OCI-LY3 (cell line): ENCODE results near the gene SPOP.

Source experiments
- H2AFZ ChIP-seq: fragments of 200-600, 300-600 bp; shearing (Covaris generic); 2 replicates; pipeline ENCODE4 v1.6.0; 2014; ENCODE audit warnings: antibody characterized with exemption, low read depth, low read length
- H3K27ac ChIP-seq: fragments of 200-600, 300-600 bp; sonication (generic); 2 replicates; pipeline ENCODE4 v1.5.1; 2014; ENCODE audit warnings: mild to moderate bottlenecking, low read length, moderate library complexity, mixed read lengths
- H3K27me3 ChIP-seq: fragments of 200-600, 300-600 bp; sonication (generic); 2 replicates; pipeline ENCODE4 v1.6.1; 2014; ENCODE audit warnings: low read depth, low read length, mixed read lengths
- H3K36me3 ChIP-seq: fragments of 200-600, 300-600 bp; sonication (generic); replicated peaks from 2 replicates; pipeline ENCODE3; 2014; ENCODE audit warnings: low read depth, low read length, mixed read lengths
- H3K4me1 ChIP-seq: fragments of 300-600, 200-600 bp; sonication (generic); 2 replicates; pipeline ENCODE4 v1.6.1; 2014; ENCODE audit warnings: low read length, mixed read lengths
- H3K4me2 ChIP-seq: fragments of 200-600, 300-600 bp; sonication (generic); 2 replicates; pipeline ENCODE4 v1.6.1; 2014; ENCODE audit warnings: low read length, mixed read lengths
- H3K4me3 ChIP-seq: fragments of 300-600, 200-600 bp; sonication (generic); 2 replicates; pipeline ENCODE4 v1.5.1; 2014; ENCODE audit warnings: antibody characterized with exemption, mild to moderate bottlenecking, low read length, moderate library complexity
- H3K79me2 ChIP-seq: fragments of 300-600, 200-600 bp; shearing (Covaris generic); 2 replicates; pipeline ENCODE4 v1.6.1; 2014; ENCODE audit warnings: mild to moderate bottlenecking, low read length, mixed read lengths
- H3K9ac ChIP-seq: fragments of 300-600, 200-600 bp; shearing (Covaris generic); 2 replicates; pipeline ENCODE4 v1.6.0; 2014; ENCODE audit warnings: mild to moderate bottlenecking, low read length, moderate library complexity
- H3K9me3 ChIP-seq: fragments of 200-600, 300-600 bp; shearing (Covaris generic); 2 replicates; pipeline ENCODE4 v1.6.1; 2014; ENCODE audit warnings: low read length, mixed read lengths; ENCODE audit not compliant: insufficient read depth
- H4K20me1 ChIP-seq: fragments of 200-600, 300-600 bp; sonication (generic); 2 replicates; pipeline ENCODE4 v1.6.1; 2016; ENCODE audit warnings: low read length, mixed read lengths; ENCODE audit not compliant: insufficient read depth
- CTCF ChIP-seq: fragments of 200-600, 300-600 bp; sonication (generic); IDR thresholded peaks from 2 replicates; pipeline ENCODE4 v1.5.1; 2014; ENCODE audit warnings: antibody characterized with exemption, low read length, low read depth
- EZH2phosphoT487 ChIP-seq: fragments of 200-600 bp; shearing (Covaris generic); IDR thresholded peaks from 2 replicates; pipeline ENCODE4 v1.6.1; 2018; ENCODE audit warnings: antibody characterized with exemption, mixed run types, low read depth

The SPOP gene

DNA sequence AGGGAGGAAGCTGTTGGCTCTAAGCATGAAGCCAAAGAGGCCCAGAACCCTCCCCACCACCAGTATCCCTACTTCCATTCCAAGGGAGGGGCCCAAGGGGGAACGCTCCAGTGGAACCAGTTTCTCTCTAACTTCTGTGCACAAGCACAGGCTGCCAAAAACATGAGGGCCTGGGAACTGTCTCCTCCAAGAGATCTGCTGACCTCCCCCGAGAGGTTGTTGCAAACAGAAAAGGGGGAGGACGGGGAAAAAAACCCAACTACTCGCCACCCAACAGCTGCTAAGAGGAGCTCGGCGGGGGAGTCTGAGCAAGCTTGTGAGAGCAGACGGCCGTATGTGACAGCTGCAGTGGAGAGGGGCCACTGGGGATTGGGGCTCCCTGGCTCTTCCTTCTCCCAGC is 45.5 kb upstream of the SPOP start:
- no peak overlapping the region for H3K4me3 ChIP-seq
- H3K27me3 ChIP-seq, result no peaks in the 10 kb centered on the region
- H3K9me3 ChIP-seq, result no peaks in the 10 kb centered on the region
- no peak overlapping the region for H3K9ac ChIP-seq
- H3K4me1 ChIP-seq, result no peaks in the 10 kb centered on the region
- H3K27ac ChIP-seq, result no peak overlapping the region
- H2AFZ ChIP-seq, result no peak overlapping the region
- no peak overlapping the region for H3K4me2 ChIP-seq
- peaks cover 7% of the 10 kb centered on the region for H3K36me3 ChIP-seq
- H4K20me1 ChIP-seq, result 0 out of 2 replicates have a peak, but pooled peaks cover under 1% of the 10 kb centered on the region
- no peak for TF ChIP-seq CTCF
- TF ChIP-seq EZH2phosphoT487, result no peak
- H3K79me2 ChIP-seq, result no peaks in the 10 kb centered on the region

- Histone ChIP-seq H3K36me3 (peaks cover 12% of the 10 kb centered on the region), H2AFZ (no peak overlapping the region), H4K20me1 (no peaks in the 10 kb centered on the region), H3K27ac (no peak overlapping the region), H3K9me3 (no peaks in the 10 kb centered on the region), H3K9ac (no peak overlapping the region), H3K4me1 (peaks cover 10% of the 10 kb centered on the region), H3K4me3 (no peak overlapping the region), H3K27me3 (no peaks in the 10 kb centered on the region), H3K4me2 (no peak overlapping the region), H3K79me2 (no peaks in the 10 kb centered on the region)
- TF ChIP-seq CTCF (no peak), EZH2phosphoT487 (no peak)
These were observed 44.2 kb upstream of the SPOP start for GRCh38 chr17:49722066-49722465.

GRCh38 chr17:49717371-49717861 is 39.5 kb upstream of the SPOP start:
- TF ChIP-seq CTCF (no peak), EZH2phosphoT487 (no peak)
- Histone ChIP-seq H3K9ac (no peak overlapping the region), H3K4me1 (peaks cover 12% of the 10 kb centered on the region), H3K4me2 (peak overlapping the region; percentile 20; the same call in 1 of the 2 replicates), H3K9me3 (no peaks in the 10 kb centered on the region), H3K79me2 (no peaks in the 10 kb centered on the region), H4K20me1 (no peaks in the 10 kb centered on the region), H3K36me3 (peaks cover 4% of the 10 kb centered on the region), H3K27ac (no peak overlapping the region), H3K4me3 (no peak overlapping the region), H2AFZ (no peak overlapping the region), H3K27me3 (no peaks in the 10 kb centered on the region)

DNA sequence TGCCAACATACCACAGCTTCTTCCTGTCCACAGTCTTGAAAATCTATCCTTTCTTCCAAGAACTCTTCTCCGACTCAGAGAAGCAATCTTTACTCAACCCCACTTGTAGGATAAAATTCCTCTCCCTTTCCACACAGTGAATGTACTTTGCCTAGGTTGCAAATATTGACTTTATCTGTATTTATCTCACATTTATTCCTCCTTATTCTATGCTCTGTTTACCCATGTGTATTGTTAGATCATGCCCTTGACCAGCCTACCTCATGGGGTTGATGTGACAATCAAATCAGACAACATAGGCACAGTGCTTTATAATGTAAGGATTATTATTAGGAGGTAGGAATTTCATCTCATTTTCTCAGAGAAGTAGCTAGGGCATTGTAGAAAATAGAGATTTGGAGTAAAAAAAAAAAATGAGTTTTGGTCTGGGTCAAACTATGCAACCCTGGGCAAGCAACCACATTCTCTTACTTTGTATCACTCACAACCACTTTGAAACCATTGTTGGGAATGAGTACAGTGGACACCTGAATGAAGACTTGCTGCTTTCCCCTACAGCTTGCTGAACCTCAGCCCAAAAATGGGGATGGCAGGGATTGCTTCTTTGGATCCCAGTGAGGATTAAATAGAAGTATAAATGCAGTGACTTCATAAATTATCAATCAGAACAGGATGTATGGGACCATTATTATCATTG is 38.9 kb upstream of the SPOP start:
- Histone ChIP-seq H2AFZ (no peak overlapping the region), H3K4me1 (peaks cover 12% of the 10 kb centered on the region), H3K27ac (no peak overlapping the region), H3K79me2 (no peaks in the 10 kb centered on the region), H4K20me1 (no peaks in the 10 kb centered on the region), H3K9ac (no peak overlapping the region), H3K36me3 (peaks cover 4% of the 10 kb centered on the region), H3K27me3 (no peaks in the 10 kb centered on the region), H3K9me3 (no peaks in the 10 kb centered on the region), H3K4me3 (no peak overlapping the region), H3K4me2 (no peak overlapping the region)
- TF ChIP-seq CTCF (no peak), EZH2phosphoT487 (no peak)
